NCI-H2196 treated with DMSO at 0.1 percent for 48 hours (cell line): ENCODE measurements around the gene PCSK5.
"Not testable (repeated sequence)": the region's sequence is repeated elsewhere in the genome, so short reads cannot be mapped to it uniquely, and the experiment has no call there.

Experiments used
- DNase-seq: peaks from one replicate; lab custom pipeline; 2025; ENCODE audit not compliant: unreplicated experiment; lab: John Stamatoyannopoulos, UW

The PCSK5 gene

DNA sequence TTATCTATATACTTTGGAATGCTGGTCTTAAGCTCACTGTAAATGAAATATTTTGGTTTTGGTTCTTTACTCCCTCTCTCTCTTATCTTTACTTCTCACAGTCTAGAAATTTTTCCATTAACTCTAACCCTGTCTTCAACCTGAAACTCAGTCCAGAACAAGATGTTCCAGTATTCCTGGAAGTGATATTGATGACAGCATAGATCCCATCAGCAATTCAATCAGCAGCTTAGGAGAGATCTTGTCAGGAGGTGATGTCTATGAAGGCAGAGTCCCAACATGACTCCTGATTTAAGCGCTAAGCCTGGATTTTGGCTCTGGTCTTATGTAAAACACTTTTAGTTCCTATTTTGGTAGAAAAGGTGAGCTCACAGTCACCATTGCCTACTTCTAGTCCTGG is 451.1 kb downstream of the PCSK5 start:
- no peak for DNase-seq

- no peak for DNase-seq
Measured at GRCh38 chr9:76342201-76342600, 451.7 kb downstream of the PCSK5 start.

DNA sequence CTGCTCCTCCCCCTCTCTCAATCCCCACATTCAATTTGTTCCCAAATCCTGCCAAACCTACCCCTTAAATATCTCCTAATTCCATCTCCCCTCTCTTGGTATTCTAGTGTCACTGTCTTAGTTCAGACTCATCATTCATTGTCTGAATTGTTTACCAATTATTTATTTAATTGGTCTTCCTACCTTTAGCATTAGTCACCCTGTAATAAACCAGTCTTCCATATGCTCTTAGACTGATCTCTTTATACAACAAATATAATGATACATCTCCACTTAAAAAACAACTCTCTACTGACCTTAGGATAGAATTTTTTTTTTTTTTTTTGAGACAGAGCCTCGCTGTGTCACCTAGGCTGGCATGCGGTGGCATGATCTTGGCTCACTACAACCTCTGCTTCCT is 452.4 kb downstream of the PCSK5 start:
- DNase-seq, result no peak

DNA sequence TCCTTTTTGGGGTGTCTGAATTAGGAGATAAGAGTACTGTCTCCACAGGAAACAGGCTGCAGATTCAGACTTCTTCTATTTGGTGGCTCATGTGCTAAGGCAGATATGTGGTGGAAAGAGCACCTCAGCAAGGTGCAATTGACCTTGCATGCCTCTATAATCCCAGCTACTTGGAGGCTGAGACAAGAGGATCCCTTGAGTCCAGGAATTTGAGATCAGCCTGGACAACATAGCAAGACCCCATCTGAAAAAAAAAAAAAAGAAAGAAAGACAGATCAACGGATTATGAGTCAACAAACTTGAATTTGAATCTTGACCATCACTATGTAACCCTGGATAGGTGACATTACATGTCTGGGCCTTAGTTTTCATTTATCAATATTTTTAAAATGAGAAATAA is 459.4 kb downstream of the PCSK5 start:
- DNase-seq, result no peak

DNA sequence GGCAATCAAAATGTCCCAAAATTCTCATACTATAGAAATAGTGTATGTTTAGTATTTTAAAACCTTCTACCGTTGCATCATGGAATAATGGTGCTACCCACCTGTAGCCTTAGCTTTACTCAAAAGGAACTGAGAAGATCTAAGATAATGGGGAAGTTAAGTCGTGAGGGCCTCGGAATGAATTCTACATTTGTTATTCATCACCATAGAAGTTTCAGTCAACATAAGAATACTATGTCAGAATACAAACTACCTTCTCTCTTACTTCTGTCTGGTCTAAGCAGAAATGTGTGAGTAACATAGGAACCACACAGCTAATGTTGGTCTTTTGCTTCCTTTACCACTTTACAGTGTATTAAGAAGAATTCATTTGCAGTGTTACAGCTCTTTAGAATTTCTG is 460.5 kb downstream of the PCSK5 start:
- DNase-seq, result no peak

- DNase-seq, result no peak
Measured at GRCh38 chr9:76352026-76352620, 461.6 kb downstream of the PCSK5 start.

DNA sequence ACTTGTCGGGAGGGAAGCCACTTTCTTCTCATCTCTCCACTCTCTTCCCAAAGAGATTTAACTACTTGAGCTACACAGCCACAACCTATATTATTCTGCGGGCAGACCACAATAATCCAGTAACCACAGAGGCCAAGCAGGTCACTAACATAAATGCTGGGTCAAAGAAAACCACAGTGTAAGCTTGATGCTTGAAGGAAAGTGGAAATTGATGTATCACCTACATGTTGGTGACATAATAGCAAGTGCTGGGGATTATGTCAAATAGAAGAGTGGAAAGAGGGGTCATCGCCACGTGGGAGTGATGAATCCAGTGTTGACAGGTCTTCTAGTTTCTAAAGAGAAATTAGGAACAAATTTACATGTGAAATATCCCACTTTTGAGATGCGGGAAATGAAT is 462.8 kb downstream of the PCSK5 start:
- DNase-seq, result no peak

DNA sequence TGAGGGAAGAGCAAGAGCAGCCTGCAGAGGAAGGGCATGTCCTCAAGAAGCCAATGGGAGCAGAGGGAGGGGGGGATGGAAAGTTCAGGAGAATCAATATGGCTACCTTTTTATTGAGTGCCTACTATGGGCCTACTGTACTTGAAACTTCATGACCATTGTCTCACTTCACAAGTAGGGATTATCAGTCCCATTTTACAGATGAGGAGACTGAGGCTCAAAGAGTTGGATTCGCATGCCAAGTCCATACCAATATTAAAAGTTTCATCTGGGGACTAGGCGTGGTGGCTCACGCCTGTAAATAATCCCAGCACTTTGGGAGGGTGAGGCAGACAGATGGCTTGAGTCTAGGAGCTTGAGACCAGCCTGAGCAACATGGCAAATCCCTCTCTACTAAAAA is 463.7 kb downstream of the PCSK5 start:
- no peak for DNase-seq

DNA sequence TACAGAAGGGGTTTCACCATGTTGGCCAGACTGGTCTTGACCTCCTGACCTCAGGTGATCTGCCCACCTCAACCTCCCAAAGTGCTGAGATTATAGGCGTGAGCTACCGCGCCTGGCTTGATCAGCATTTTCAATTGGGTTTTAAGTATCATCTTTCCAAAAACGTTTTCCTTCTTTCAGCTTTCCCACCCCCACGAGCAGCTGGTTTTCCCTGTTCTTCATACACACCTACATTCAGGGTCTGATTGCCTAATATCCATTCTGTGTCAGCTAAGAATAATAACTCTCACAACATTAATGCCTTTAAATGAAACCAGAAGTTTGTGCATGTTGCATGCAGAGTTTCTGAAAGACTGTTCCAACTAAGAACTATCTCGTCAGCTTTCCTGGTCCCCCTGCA is 465.4 kb downstream of the PCSK5 start:
- DNase-seq, result no peak

DNA sequence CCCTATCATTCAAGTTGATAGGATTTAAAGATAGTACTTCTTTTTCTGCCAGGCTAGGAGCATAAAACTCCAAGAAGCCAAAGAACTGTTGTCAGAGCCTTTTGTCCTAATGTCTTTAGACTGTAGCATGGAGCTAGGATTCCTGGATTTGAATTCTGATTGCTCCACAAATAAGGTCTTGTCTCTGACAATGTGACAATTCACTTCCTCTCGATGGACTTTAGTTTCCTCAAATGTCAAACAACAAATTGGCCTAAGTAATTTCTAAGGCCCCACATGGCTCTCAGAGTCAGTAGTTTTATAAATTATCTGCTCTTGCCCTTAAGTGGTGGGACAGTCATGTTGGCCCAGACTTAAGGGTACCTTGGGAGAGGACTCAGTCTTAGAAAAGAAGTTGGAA is 467.1 kb downstream of the PCSK5 start:
- no peak for DNase-seq

DNA sequence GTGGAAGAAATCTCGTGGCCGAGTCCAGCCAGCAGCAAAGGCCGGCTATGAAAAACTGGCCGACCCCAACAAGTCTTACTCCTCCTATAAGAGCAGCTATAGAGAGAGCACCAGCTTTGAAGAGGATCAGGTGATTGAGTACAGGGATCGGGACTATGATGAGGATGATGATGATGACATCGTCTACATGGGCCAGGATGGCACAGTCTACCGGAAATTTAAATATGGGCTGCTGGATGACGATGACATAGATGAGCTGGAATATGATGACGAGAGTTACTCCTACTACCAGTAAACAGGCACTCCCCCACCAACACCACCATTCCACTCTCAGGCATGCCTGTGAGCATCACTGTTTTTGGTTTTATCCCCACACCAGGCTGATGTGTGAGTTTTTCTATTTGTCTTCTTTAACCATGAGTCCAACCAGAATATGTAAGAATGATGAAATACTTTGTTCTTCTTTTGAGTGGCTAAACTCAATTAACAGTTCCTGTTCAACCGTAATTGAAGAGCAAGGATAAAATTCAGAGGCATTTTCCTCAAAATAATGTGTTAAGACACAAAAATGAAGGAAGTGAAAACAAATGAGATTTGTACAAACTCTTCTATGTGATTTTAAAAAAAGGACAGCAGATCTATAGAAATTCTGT is 468.3 kb downstream of the PCSK5 start:
- no peak for DNase-seq

DNA sequence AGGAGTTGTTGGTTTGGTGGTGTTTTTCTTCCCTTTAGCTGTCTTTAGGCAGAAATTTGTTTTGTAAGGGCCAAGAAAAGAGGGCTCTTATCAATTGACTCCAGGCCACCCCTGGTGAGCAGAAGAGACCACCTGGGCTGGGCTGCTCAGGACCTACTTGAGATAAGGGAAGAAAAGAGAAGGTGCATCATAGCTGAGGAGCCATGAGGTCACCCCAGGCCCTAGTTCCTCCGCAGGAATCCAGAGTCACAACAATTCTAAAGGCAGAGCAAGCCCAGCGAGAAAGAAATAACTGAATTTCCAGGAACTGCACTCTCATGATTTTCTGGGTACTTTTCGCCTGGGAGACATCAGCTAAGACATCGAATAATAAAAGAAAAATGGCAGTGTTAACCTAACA is 468.9 kb downstream of the PCSK5 start:
- DNase-seq, result no peak

DNA sequence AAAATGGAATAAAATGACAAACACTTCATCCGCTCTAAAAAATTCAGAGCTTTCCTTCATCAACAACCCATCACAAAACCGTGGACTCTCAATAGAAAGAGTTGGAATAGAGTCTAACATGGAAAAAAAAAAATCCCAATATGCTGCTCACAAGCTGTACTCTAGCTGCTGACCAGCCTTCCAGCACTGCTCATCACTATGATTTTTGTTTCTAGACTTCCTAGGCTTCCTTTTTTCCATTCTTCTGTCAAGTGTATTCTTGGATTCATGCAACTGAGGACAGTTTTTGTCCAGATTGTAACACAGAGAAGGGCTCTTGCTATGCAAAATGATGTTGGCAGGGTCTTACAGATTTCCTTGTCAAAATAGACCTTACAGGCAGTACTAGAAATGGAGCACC is 469.3 kb downstream of the PCSK5 start:
- DNase-seq, result no peak

GRCh38 chr9:76362332-76363031 is 472.0 kb downstream of the PCSK5 start:
- not testable (repeated sequence) for DNase-seq

- DNase-seq, result no peak
Measured at GRCh38 chr9:76363032-76363395, 472.5 kb downstream of the PCSK5 start.

GRCh38 chr9:76365028-76365427 is 474.6 kb downstream of the PCSK5 start:
- DNase-seq, result no peak

DNA sequence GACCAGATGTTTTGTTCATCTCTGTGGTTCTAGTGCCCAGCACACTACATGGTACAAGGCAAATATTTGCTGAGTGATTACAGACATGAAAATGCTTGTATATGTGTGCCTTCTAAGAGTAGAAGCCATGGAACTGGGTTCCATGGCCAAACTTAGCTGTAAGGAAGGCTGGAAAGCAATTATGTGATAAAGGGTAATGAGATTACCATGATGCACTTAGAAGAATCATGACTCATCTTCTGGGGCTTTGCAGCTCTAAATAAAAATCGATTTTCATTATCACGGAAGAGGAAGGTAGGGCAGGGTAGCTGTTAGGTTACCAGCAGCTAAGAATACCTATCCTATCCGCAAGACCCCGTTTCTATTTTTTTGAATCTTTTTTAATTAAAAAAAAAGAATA is 475.8 kb downstream of the PCSK5 start:
- DNase-seq, result no peak

GRCh38 chr9:76369583-76369982 is 479.1 kb downstream of the PCSK5 start:
- DNase-seq, result peak; percentile 78

DNA sequence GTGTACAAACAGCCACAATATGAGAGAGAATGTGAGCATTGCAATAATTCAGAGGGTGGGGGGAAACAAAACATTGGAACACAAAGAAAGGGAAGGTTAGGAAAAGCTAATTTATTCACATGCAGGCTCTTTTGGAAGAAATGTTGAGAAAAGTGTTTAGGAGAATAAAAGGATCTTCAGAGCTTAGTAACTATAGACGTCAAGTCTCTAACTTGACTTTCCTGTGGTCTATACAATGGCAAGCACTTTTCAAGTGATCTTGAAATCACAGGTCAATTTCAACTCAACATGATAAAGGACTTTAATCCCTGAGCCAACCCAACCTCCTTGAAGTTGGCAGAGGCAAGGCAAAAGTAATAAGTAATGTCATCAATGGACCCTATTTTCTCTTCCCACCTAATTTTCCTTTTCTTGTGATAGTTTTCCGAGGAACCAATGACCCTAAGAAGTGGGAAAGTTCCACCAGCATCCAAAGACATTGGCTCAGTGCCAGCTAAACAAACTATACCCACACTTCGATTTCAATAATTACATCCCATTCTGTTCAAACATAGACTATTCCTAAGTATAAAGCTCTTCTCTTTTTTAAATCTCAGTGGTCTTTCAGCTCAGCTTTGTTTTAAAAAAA is 480.0 kb downstream of the PCSK5 start:
- no peak for DNase-seq

DNA sequence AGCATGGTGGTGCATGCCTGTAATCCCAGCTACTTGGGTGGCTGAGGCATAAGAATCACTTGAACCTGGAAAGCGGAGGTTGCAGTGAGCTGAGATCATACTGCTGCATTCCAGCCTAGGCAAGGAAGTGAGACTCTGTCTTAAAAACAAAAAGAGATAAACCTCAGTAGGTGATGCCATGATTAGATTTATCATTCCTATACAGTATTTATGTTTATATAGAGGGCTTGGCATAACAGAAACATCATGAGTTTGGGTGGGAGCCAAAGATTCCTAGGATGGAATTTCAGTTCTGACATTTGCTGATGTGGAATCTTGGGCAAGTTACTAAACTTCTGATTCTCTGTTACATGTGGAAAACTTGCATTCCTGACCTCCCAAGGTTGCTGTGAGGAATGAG is 481.4 kb downstream of the PCSK5 start:
- no peak for DNase-seq

- DNase-seq, result no peak
Measured at GRCh38 chr9:76372336-76372735, 481.9 kb downstream of the PCSK5 start.

DNA sequence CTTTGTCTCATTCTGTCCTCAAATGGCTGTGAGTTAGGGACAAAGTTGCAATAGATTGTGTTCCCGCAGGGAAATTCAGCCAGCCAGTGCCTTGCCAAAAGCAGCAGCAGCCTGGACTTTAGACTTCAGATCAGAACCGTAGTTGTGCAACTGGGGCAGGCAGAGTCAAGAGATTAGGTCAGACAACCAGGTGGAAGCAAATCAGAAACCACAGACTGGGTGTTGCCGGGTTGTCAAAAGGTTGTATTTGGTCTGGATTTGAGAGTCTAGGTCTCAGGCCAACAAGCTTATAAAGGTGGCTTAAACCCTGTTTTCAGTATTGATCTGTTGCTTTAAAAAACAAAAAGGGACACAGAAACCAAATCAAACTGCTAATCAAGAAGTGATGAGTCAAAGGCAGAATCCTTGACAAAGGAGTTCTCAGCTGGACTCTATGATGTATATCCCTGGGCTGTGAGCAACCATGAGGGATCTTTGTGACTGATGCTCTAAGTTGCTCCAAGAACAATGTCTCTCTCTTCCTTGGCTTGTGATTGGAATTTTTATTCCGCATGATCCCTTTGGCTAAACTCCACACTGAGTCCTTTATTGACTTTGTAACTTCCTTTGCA is 482.8 kb downstream of the PCSK5 start:
- no peak for DNase-seq
